Measurements from ENCODE around the gene NREP.

NREP gene, protein sequence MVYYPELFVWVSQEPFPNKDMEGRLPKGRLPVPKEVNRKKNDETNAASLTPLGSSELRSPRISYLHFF

DNA sequence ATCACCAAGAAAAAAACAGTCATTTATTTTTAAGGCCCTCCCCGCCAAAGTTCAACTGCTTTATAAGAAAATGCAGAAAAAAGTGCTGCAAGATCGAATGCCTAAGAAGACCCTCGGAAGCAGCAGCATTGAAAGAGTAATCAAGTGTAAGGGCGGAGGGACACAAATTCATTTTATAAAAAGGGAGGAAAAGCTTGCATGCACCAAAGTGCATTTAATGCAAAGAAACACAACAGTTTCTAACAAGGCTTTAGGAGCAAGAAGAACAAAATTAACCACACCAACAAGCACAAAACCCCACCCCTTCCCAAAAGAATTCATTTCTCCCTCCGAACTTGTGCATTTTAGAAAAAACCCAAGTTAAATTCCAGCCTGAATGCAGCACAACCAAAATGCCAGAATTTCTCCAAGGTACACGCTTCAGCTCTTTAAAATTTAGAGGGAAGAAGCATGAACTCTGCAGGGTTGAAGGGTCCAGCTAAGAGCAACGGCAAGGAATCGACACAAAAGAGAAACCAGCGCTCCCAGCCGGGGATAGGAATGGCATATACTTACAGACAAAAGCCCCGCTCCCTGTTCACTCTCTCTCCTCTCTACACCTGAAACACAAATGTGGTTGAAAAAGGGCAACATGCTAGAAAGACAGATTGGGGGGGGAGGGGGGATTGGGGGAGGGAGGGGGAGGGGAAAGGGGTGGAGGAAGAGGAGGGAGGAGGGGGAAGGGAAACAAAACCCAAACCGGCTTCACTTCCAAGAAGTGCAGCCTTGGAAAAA, at the start of gene NREP:
NREP (minus strand) TSS at position 614 of the 774 bp plus-strand sequence. CDS start 1,422 bp downstream, outside the sequence.
- Histone ChIP-seq H2AFZ (ENCODE audit: low read depth, low read length) (peak within 1 kb of the TSS; percentile 69; the same call in 1 of the 2 replicates), H3K9me3 (ENCODE audit: insufficient read depth, low read length) (no peaks in the 10 kb centered on the region), H3K9ac (ENCODE audit: low read length) (peak within 1 kb of the TSS; percentile 97), H3K79me2 (ENCODE audit: low read length) (peaks cover 10% of the 10 kb centered on the region), H3K36me3 (replicated peaks; ENCODE audit: low read depth, low read length) (peaks cover 17% of the 10 kb centered on the region), H3K4me1 (ENCODE audit: low read length) (peaks cover 18% of the 10 kb centered on the region), H4K20me1 (ENCODE audit: insufficient read depth, low read length) (no peaks in the 10 kb centered on the region), H3K4me2 (ENCODE audit: low read length) (peak within 1 kb of the TSS; percentile 86), H3K27ac (ENCODE audit: low read length) (peak within 1 kb of the TSS; percentile 92), H3K27me3 (ENCODE audit: low read depth, low read length) (no peaks in the 10 kb centered on the region), H3K4me3 (ENCODE audit: low read length) (peak within 1 kb of the TSS; percentile 100)
- TF ChIP-seq EZH2phosphoT487 (IDR thresholded peaks at IDR 0.05; ENCODE audit: low read depth) = no peak
- TF ChIP-seq, protein P1, sequence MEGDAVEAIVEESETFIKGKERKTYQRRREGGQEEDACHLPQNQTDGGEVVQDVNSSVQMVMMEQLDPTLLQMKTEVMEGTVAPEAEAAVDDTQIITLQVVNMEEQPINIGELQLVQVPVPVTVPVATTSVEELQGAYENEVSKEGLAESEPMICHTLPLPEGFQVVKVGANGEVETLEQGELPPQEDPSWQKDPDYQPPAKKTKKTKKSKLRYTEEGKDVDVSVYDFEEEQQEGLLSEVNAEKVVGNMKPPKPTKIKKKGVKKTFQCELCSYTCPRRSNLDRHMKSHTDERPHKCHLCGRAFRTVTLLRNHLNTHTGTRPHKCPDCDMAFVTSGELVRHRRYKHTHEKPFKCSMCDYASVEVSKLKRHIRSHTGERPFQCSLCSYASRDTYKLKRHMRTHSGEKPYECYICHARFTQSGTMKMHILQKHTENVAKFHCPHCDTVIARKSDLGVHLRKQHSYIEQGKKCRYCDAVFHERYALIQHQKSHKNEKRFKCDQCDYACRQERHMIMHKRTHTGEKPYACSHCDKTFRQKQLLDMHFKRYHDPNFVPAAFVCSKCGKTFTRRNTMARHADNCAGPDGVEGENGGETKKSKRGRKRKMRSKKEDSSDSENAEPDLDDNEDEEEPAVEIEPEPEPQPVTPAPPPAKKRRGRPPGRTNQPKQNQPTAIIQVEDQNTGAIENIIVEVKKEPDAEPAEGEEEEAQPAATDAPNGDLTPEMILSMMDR (IDR thresholded peaks at IDR 0.05; ENCODE audit: low read depth, low read length) = no peak

DNA sequence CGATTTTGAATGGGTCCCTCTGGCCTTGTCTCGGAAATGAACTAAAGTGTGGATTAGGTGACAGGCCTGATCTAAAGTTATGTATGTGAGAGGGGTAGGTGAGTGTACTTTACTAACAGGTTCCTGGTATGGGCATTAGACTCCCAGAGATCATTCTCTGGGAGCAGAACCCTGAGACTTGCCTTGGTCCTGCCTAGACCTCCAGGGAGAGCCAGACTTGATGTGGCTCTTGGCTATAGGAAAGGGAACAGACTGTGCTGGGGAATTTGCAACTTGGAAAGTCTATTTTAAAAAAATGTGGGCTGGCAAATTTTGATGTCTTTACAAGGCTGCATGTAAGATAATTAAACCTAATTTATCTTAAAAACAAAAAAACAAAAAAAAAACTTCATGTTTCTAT, 49.8 kb upstream of the NREP start:
- no peak overlapping the region for H3K4me3 ChIP-seq (ENCODE audit: low read length)
- no peaks in the 10 kb centered on the region for H3K9me3 ChIP-seq (ENCODE audit: insufficient read depth, low read length)
- no peak overlapping the region for H3K4me2 ChIP-seq (ENCODE audit: low read length)
- H3K36me3 ChIP-seq (replicated peaks; ENCODE audit: low read depth, low read length) = no peaks in the 10 kb centered on the region
- TF ChIP-seq, protein P1 (IDR thresholded peaks at IDR 0.05; ENCODE audit: low read depth, low read length) = no peak
- TF ChIP-seq EZH2phosphoT487 (IDR thresholded peaks at IDR 0.05; ENCODE audit: low read depth) = no peak
- H3K4me1 ChIP-seq (ENCODE audit: low read length) = no peaks in the 10 kb centered on the region
- H3K27me3 ChIP-seq (ENCODE audit: low read depth, low read length) = no peaks in the 10 kb centered on the region
- H3K27ac ChIP-seq (ENCODE audit: low read length) = no peak overlapping the region
- no peaks in the 10 kb centered on the region for H4K20me1 ChIP-seq (ENCODE audit: insufficient read depth, low read length)
- no peaks in the 10 kb centered on the region for H3K79me2 ChIP-seq (ENCODE audit: low read length)
- no peak overlapping the region for H3K9ac ChIP-seq (ENCODE audit: low read length)
- H2AFZ ChIP-seq (ENCODE audit: low read depth, low read length) = no peak overlapping the region

DNA sequence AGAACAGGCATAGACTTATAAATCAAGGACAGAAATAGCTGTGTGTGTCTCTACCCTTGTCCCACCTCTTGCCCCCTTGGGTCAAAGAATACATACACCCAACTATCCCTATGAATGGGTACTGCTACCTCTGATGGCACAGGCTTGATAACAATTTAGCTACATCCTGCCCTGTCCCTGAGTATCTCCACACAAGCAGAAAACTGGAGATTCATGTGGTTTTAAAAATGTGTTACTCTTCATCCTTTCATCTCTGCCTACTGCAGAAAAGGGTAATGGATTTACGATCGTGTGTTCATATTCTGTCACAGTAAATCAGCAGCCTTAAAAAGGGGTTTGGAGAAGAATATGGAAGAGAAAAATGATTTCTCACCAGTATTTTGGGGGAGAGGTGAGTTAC, 49.2 kb upstream of the NREP start:
- Histone ChIP-seq H3K79me2 (ENCODE audit: low read length) (no peaks in the 10 kb centered on the region), H3K27me3 (ENCODE audit: low read depth, low read length) (no peaks in the 10 kb centered on the region), H3K9ac (ENCODE audit: low read length) (no peak overlapping the region), H3K36me3 (replicated peaks; ENCODE audit: low read depth, low read length) (no peaks in the 10 kb centered on the region), H3K27ac (ENCODE audit: low read length) (no peak overlapping the region), H2AFZ (ENCODE audit: low read depth, low read length) (no peak overlapping the region), H4K20me1 (ENCODE audit: insufficient read depth, low read length) (no peaks in the 10 kb centered on the region), H3K9me3 (ENCODE audit: insufficient read depth, low read length) (no peaks in the 10 kb centered on the region), H3K4me2 (ENCODE audit: low read length) (no peak overlapping the region), H3K4me3 (ENCODE audit: low read length) (no peak overlapping the region), H3K4me1 (ENCODE audit: low read length) (no peaks in the 10 kb centered on the region)
- TF ChIP-seq, protein P1 (IDR thresholded peaks at IDR 0.05; ENCODE audit: low read depth, low read length) = no peak

DNA sequence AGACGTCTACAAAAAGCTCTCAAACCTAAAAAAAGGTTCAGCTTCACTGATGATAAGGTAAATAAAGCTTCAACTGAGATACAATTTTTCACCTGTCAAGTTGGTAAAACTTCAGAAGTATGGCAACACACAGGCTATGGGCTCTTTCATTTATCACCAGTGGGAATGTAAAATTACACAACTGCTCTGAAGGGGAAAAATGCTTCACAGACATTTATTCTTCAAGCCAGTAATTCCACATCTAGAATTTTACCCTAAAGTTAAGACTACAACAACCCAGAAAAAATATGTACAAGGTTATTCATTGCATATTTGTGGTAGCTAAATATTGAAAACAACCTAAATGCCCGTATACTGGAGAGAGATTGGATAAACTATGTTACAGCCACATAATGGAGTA, 48.1 kb upstream of the NREP start:
- no peaks in the 10 kb centered on the region for H3K4me1 ChIP-seq (ENCODE audit: low read length)
- no peak overlapping the region for H3K4me3 ChIP-seq (ENCODE audit: low read length)
- no peaks in the 10 kb centered on the region for H4K20me1 ChIP-seq (ENCODE audit: insufficient read depth, low read length)
- no peak overlapping the region for H3K9ac ChIP-seq (ENCODE audit: low read length)
- no peak overlapping the region for H3K27ac ChIP-seq (ENCODE audit: low read length)
- no peak overlapping the region for H2AFZ ChIP-seq (ENCODE audit: low read depth, low read length)
- TF ChIP-seq, protein P1 (IDR thresholded peaks at IDR 0.05; ENCODE audit: low read depth, low read length) = no peak
- TF ChIP-seq EZH2phosphoT487 (IDR thresholded peaks at IDR 0.05; ENCODE audit: low read depth) = no peak
- no peak overlapping the region for H3K4me2 ChIP-seq (ENCODE audit: low read length)
- H3K36me3 ChIP-seq (replicated peaks; ENCODE audit: low read depth, low read length) = no peaks in the 10 kb centered on the region
- H3K27me3 ChIP-seq (ENCODE audit: low read depth, low read length) = no peaks in the 10 kb centered on the region
- H3K79me2 ChIP-seq (ENCODE audit: low read length) = no peaks in the 10 kb centered on the region
- no peaks in the 10 kb centered on the region for H3K9me3 ChIP-seq (ENCODE audit: insufficient read depth, low read length)
